Neutrophil (primary cell): Measurements from ENCODE around the gene NIT1.

ENCODE experiments used
- H3K27ac ChIP-seq: fragments of 200-600 bp; sonication (generic); 2 replicates; pipeline ENCODE4 v1.5.1; 2016; ENCODE audit warnings: mild to moderate bottlenecking, moderate library complexity
- H3K27me3 ChIP-seq: fragments of 200-600 bp; sonication (generic); 2 replicates; pipeline ENCODE4 v1.6.0; 2016; ENCODE audit warnings: mild to moderate bottlenecking
- H3K36me3 ChIP-seq: fragments of 200-600 bp; sonication (generic); 2 replicates; pipeline ENCODE4 v1.5.1; 2017
- H3K4me1 ChIP-seq, 2 experiments: fragments of 200-600 bp in 1 of 2; sonication (generic) in 1 of 2; 1 replicate in 1 of 2; 2 replicates in 1 of 2; pipeline versions ENCODE4 v1.5.1 to v1.6.1; 2013 to 2016; ENCODE audit warnings: low read depth in 1 of 2, low read length in 1 of 2, mild to moderate bottlenecking in 1 of 2, moderate library complexity in 1 of 2; ENCODE audit not compliant: control insufficient read depth in 1 of 2, insufficient read depth in 1 of 2
- H3K4me3 ChIP-seq, 2 experiments: fragments of 200-600 bp in 1 of 2; sonication (generic) in 1 of 2; 1 replicate in 1 of 2; 2 replicates in 1 of 2; pipeline ENCODE4 v1.5.1; 2013 to 2016; ENCODE audit warnings: low read depth in 1 of 2, low read length in 1 of 2, mild to moderate bottlenecking in 1 of 2, moderate library complexity in 1 of 2
- H3K9me3 ChIP-seq: fragments of 200-600 bp; sonication (generic); 2 replicates; pipeline ENCODE4 v1.5.1; 2016
- TF ChIP-seq, protein P1 (sequence below): fragments of 200-600 bp; sonication (generic); IDR thresholded peaks from 2 replicates; pipeline ENCODE4 v1.5.1; 2016; ENCODE audit warnings: antibody characterized with exemption

NIT1 gene

DNA sequence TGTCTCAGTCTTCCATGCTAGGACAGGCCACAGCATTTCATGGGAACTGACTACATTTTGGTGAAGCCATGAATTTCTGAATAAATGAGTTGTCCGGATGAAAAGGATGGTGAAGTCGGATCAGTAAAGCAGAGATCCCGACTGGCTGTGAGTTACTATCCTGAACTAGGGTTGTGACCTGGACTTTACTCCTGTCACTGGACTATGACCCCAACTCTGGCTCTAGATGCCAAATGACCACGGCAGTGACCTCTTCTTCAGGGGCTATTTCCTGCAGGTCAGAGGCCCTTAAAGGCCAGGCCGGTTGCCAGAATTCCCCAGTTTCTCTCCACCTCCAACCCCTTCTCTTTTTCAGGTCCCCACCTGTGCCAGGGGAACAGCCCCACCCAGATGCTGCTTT lies 26.8 kb upstream of the NIT1 start:
- H3K4me3 ChIP-seq = no peak overlapping the region
- H3K4me1 ChIP-seq = peaks cover 0 to under 1% of the 10 kb centered on the region in 2 experiments
- no peak overlapping the region for H3K27ac ChIP-seq
- H3K9me3 ChIP-seq = no peaks in the 10 kb centered on the region
- TF ChIP-seq, protein P1, sequence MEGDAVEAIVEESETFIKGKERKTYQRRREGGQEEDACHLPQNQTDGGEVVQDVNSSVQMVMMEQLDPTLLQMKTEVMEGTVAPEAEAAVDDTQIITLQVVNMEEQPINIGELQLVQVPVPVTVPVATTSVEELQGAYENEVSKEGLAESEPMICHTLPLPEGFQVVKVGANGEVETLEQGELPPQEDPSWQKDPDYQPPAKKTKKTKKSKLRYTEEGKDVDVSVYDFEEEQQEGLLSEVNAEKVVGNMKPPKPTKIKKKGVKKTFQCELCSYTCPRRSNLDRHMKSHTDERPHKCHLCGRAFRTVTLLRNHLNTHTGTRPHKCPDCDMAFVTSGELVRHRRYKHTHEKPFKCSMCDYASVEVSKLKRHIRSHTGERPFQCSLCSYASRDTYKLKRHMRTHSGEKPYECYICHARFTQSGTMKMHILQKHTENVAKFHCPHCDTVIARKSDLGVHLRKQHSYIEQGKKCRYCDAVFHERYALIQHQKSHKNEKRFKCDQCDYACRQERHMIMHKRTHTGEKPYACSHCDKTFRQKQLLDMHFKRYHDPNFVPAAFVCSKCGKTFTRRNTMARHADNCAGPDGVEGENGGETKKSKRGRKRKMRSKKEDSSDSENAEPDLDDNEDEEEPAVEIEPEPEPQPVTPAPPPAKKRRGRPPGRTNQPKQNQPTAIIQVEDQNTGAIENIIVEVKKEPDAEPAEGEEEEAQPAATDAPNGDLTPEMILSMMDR = no peak
- no peaks in the 10 kb centered on the region for H3K27me3 ChIP-seq
- no peaks in the 10 kb centered on the region for H3K36me3 ChIP-seq

DNA sequence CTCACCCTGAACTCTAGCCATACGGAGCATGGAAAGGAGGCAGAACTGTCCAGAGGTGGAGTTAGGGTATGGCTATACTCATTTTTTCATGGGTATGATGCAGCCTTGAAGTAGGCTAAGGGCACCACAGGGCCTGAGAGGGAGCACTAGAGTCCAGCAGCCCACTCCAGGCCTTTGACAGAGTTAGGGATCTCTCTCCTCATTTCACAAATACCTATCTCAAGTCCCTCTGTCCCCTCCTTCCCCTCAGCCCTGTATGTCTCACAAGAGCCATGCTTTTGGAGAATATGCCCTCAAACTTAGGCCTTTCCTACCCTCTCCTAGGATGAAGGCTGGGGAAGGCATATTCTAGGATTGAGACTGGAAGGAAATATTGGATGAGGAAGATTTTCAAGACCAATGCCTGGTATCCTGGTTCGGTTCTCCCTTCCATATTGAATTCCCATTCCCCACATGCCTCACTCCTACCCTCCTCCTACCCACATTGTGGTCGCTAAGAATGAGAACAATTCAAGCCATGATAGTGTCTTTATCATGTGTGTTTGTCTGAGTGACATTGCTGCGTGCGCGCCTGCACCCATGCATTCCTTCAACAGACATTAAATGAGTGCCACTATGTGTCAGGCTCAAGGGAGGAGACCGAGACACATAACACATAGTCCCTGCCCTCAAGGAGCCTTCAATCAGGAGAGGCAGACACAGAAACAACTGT lies 26.0 kb upstream of the NIT1 start:
- Histone ChIP-seq H3K4me3 (no peak overlapping the region), H3K27me3 (no peaks in the 10 kb centered on the region), H3K36me3 (no peaks in the 10 kb centered on the region), H3K9me3 (no peaks in the 10 kb centered on the region), H3K27ac (no peak overlapping the region), H3K4me1 (peaks cover 7 to 9% of the 10 kb centered on the region in 2 experiments)
- TF ChIP-seq, protein P1 = no peak

DNA sequence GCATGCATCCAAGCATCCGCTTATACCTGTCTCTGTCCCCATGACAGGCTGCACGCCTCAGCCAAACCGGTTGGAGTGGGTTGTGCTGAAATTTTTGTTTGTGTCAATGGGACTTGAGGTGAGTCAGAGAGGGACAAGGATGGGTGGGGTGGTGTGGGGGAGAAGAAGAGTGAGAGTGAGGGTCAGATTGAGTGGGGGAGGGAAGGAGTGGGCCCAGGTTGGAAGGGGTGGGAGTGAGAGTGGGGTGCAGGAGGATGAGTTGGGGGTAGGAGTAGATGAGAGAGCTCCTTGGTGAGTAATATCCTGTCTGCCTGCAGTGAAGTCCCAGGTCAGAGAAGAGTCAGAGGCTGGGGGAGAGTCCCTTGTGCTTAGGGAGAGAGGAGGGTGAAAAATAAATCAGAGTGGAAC lies 25.3 kb upstream of the NIT1 start:
- peaks cover 13 to 15% of the 10 kb centered on the region in 2 experiments for H3K4me1 ChIP-seq
- H3K27me3 ChIP-seq = no peaks in the 10 kb centered on the region
- no peaks in the 10 kb centered on the region for H3K36me3 ChIP-seq
- TF ChIP-seq, protein P1 = no peak
- H3K9me3 ChIP-seq = no peaks in the 10 kb centered on the region
- no peak overlapping the region for H3K4me3 ChIP-seq
- no peak overlapping the region for H3K27ac ChIP-seq

DNA sequence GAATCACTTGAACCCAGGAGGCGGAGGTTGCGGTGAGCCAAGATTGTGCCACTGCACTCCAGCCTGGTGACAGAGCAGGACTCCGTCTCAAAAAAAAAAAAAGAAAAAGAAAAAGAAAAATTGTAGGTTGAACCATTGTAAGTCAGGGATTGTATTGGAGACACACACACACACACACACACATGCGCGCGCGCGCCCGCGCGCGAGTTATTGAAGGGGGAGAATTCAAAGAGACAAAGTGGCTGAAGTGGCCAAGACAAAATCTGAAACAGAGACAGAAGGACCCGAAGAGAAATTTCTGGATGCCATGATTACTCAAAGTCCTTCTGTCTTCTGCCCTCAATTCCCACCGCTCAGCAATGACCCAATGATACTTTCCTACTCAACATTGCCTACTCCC lies 23.4 kb upstream of the NIT1 start:
- Histone ChIP-seq H3K27me3 (peaks cover 11% of the 10 kb centered on the region), H3K4me1 (peaks cover 25 to 29% of the 10 kb centered on the region in 2 experiments), H3K27ac (no peak overlapping the region), H3K36me3 (no peaks in the 10 kb centered on the region), H3K9me3 (no peaks in the 10 kb centered on the region), H3K4me3 (no peak overlapping the region)
- TF ChIP-seq, protein P1 = no peak

DNA sequence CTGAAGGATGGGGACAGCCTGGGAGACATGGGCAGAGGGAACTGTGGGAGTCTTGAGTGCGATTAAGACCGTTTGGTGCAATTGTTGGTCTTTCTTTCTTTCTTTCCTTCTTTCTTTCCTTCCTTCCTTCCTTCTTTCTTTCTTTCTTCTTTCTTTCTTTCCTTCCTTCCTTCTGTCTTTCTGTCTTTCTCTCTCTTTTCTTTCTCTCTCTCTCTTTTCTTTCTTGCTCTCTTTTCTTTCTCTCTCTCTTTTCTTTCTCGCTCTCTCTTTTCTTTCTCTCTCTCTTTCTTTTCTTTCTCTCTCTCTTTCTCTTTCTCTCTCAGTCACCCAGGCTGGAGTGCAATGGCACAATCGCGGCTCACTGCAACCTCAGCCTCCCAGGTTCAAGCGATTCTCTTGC lies 22.7 kb upstream of the NIT1 start:
- Histone ChIP-seq H3K36me3 (no peaks in the 10 kb centered on the region), H3K27ac (no peak overlapping the region), H3K9me3 (no peaks in the 10 kb centered on the region), H3K4me1 (peaks cover 25 to 29% of the 10 kb centered on the region in 2 experiments), H3K4me3 (no peak overlapping the region), H3K27me3 (peaks cover 11% of the 10 kb centered on the region)
- TF ChIP-seq, protein P1 = no peak
